G401.6 (cell line): ENCODE data around the gene RABGAP1L.
A peak's percentile ranks its signal among the peaks of the same experiment; 100 is the strongest.

Experiments used
- FAIRE-seq: peaks from 2 replicates; lab custom pipeline; 2012; peaks lifted over from hg19 to GRCh38; lab: Jason Lieb, UNC

Gene RABGAP1L

GRCh38 chr1:174968750-174969244, 809.5 kb downstream of the RABGAP1L start:
- no peak for FAIRE-seq

- no peak for FAIRE-seq
Observed at GRCh38 chr1:174969977-174970376, 810.7 kb downstream of the RABGAP1L start.

GRCh38 chr1:174971466-174971865, 812.1 kb downstream of the RABGAP1L start:
- no peak for FAIRE-seq

GRCh38 chr1:174971902-174972301, 812.6 kb downstream of the RABGAP1L start:
- FAIRE-seq: no peak

GRCh38 chr1:174974711-174975119, 815.4 kb downstream of the RABGAP1L start:
- no peak for FAIRE-seq

- FAIRE-seq: no peak
Observed at GRCh38 chr1:174975764-174976163, 816.4 kb downstream of the RABGAP1L start.

GRCh38 chr1:174976436-174977108, 817.3 kb downstream of the RABGAP1L start:
- FAIRE-seq: no peak

- peak; percentile 79 for FAIRE-seq
Observed at GRCh38 chr1:174982971-174983689, 823.8 kb downstream of the RABGAP1L start.

- FAIRE-seq: no peak
Observed at GRCh38 chr1:174984952-174985351, 825.6 kb downstream of the RABGAP1L start.

GRCh38 chr1:174988539-174988938, 829.2 kb downstream of the RABGAP1L start:
- no peak for FAIRE-seq

GRCh38 chr1:174988986-174989385, 829.7 kb downstream of the RABGAP1L start:
- FAIRE-seq: no peak

GRCh38 chr1:174989536-174990220, 830.4 kb downstream of the RABGAP1L start:
- no peak for FAIRE-seq

- no peak for FAIRE-seq
Observed at GRCh38 chr1:174990382-174990999, 831.2 kb downstream of the RABGAP1L start.

- no peak for FAIRE-seq
Observed at GRCh38 chr1:174991473-174991872, 832.2 kb downstream of the RABGAP1L start.

GRCh38 chr1:174995121-174995520, 835.8 kb downstream of the RABGAP1L start:
- no peak for FAIRE-seq

- FAIRE-seq: no peak
Observed at GRCh38 chr1:174995916-174996315, 836.6 kb downstream of the RABGAP1L start.

GRCh38 chr1:174996476-174996875, 837.2 kb downstream of the RABGAP1L start:
- FAIRE-seq: no peak

- no peak for FAIRE-seq
Observed at GRCh38 chr1:174997041-174997440, 837.7 kb downstream of the RABGAP1L start.

GRCh38 chr1:174998569-174999215, 839.4 kb downstream of the RABGAP1L start:
- FAIRE-seq: peak; percentile 15

GRCh38 chr1:174999216-174999935, 840.1 kb downstream of the RABGAP1L start:
- FAIRE-seq: peak; percentile 91

GRCh38 chr1:174999936-175000696, 840.8 kb downstream of the RABGAP1L start, which contains the start of gene CACYBP:
TSS of gene CACYBP (plus strand) at chr1:174999947. CDS start at chr1:175000181, 234 bp downstream.
- FAIRE-seq: no peak
